HTR-8/SVneo (cell line): ENCODE results near the gene PIP4K2A.

Source experiments
- DNase-seq: peaks from one replicate; pipeline ENCODE4 v3.0.0; 2011; ENCODE audit warnings: low spot score, mixed read lengths; ENCODE audit not compliant: insufficient read length
- FAIRE-seq: peaks from 2 replicates; lab custom pipeline; 2011; peaks lifted over from hg19 to GRCh38; lab: Jason Lieb, UNC

Gene PIP4K2A

GRCh38 chr10:22625516-22626290, 88.7 kb downstream of the PIP4K2A start:
- DNase-seq, result no peak
- FAIRE-seq, result no peak

- DNase-seq, result peak; percentile 29
Measured at GRCh38 chr10:22624287-22624738, 90.1 kb downstream of the PIP4K2A start.

GRCh38 chr10:22623633-22624253, 90.6 kb downstream of the PIP4K2A start:
- FAIRE-seq, result no peak
- no peak for DNase-seq

More at GRCh38 chr10:22624287-22624738, 90.1 kb downstream of the PIP4K2A start:
- no peak for FAIRE-seq

GRCh38 chr10:22622242-22622806, 92.1 kb downstream of the PIP4K2A start:
- DNase-seq (no peak), FAIRE-seq (no peak)

GRCh38 chr10:22621726-22622125, 92.7 kb downstream of the PIP4K2A start:
- no peak for DNase-seq
- no peak for FAIRE-seq

GRCh38 chr10:22620929-22621328, 93.4 kb downstream of the PIP4K2A start:
- DNase-seq, result no peak
- FAIRE-seq, result no peak

- FAIRE-seq, result no peak
- peak; percentile 74 for DNase-seq
Measured at GRCh38 chr10:22620140-22620857, 94.1 kb downstream of the PIP4K2A start.

- DNase-seq, result no peak
- no peak for FAIRE-seq
Measured at GRCh38 chr10:22619101-22619500, 95.3 kb downstream of the PIP4K2A start.

- DNase-seq, result no peak
- no peak for FAIRE-seq
Measured at GRCh38 chr10:22618078-22618785, 96.1 kb downstream of the PIP4K2A start.

- DNase-seq, result no peak
- FAIRE-seq, result no peak
Measured at GRCh38 chr10:22617516-22617915, 96.9 kb downstream of the PIP4K2A start.

- DNase-seq (no peak), FAIRE-seq (no peak)
Measured at GRCh38 chr10:22617051-22617450, 97.3 kb downstream of the PIP4K2A start.

GRCh38 chr10:22615819-22616499, 98.4 kb downstream of the PIP4K2A start:
- no peak for DNase-seq
- no peak for FAIRE-seq

- FAIRE-seq, result no peak
- no peak for DNase-seq
Measured at GRCh38 chr10:22615101-22615500, 99.3 kb downstream of the PIP4K2A start.

GRCh38 chr10:22613011-22613410, 101.4 kb downstream of the PIP4K2A start:
- DNase-seq, result no peak
- no peak for FAIRE-seq

GRCh38 chr10:22612318-22612717, 102.1 kb downstream of the PIP4K2A start:
- FAIRE-seq, result no peak
- DNase-seq, result no peak

GRCh38 chr10:22611425-22612115, 102.8 kb downstream of the PIP4K2A start:
- DNase-seq (no peak), FAIRE-seq (no peak)

GRCh38 chr10:22610610-22611009, 103.8 kb downstream of the PIP4K2A start:
- DNase-seq (no peak), FAIRE-seq (no peak)

GRCh38 chr10:22609719-22610465, 104.5 kb downstream of the PIP4K2A start:
- FAIRE-seq, result no peak

More at GRCh38 chr10:22609719-22610465, 104.5 kb downstream of the PIP4K2A start:
- DNase-seq, result no peak
